ENCODE results near the gene TUNAR. TPM values are rescaled to one million over a fixed set of nuclear protein-coding genes. Genes with fewer than 3 reads are reported as not detected.

The TUNAR gene
- total RNA-seq, 4 donors from 2014 or later: not detected

Other genes with a start within 250 kb of the TUNAR start
- not detected for gene TCL1B, start 190.4 kb upstream of the TUNAR start, total RNA-seq
- gene TCL1A, start 162.7 kb upstream of the TUNAR start, total RNA-seq: not detected
- gene C14orf132, start 162.5 kb downstream of the TUNAR start, total RNA-seq: 10 to 100 TPM in 3 of 4 donors, 1 to 10 TPM in 1; 7.8 to 16.9 (median 15.0) TPM

Data from tibial nerve (tissue), 4 donors.